Myocyte (in vitro differentiated cells): ENCODE results near the gene GPC5. TPM values are rescaled to one million over a fixed set of nuclear protein-coding genes. Genes with fewer than 3 reads are reported as not detected.
"Not testable (repeated sequence)": the region's sequence is repeated elsewhere in the genome, so short reads cannot be mapped to it uniquely, and the experiment has no call there.

Experiments used
- DNase-seq: peaks from one replicate; pipeline ENCODE4 v3.0.0-alpha.2; 2012; ENCODE audit warnings: low read depth
- total RNA-seq: library from RNA; depleted of rRNA; stranded (reverse); fragments of >200 nt; gene quantifications from 2 replicates; pipeline ENCODE4 v1.2.3, GENCODE V29; 2014

GPC5 gene
- total RNA-seq, 1 donor from 2014 or later: 0.21 TPM

DNA sequence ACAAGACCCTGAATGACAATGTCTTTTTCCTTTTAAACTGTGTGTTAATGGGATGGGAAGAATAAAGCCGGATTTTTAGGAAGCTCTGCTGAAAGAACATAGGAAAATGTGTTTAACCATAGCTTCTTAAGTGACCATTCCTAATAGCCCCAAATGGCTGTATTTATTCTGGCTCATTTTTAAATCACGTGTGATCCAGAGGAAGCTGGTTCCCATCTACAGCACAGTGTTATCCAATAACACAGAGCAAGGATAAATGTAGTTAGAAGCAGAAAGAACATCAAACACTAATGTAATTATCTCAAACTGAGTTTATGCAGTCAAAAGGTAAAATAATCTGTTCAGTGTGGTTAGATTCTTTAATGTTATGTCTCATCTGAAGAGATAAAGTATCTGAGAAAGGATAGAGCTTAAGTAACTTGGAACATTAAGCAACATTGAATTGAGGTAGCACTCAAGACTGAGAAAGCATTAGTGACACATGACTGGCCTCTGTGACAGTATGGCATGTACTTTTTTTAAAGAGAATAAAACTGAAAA is 853.3 kb downstream of the GPC5 start:
- DNase-seq: no peak

GRCh38 chr13:92255526-92255925 is 857.1 kb downstream of the GPC5 start:
- DNase-seq: no peak

DNA sequence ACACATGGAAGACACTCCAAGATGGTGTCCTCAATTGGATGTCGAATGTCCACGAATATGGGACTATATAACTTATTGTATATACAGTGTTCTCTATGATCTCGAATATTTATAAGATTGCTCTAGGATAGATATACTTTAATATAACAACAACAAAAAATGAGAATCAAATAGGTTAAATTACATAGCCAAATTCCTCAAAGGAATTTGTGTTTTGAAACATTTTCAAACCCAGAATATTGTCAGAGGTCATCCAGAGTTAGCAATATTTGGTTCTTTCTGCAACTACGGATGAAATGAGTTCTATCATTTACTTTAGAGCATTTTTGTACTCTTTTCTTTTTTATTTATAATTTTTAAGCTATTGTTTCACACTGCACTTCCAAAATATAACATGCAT is 857.8 kb downstream of the GPC5 start:
- DNase-seq: no peak

- no peak for DNase-seq
Measured at GRCh38 chr13:92259046-92259445, 860.6 kb downstream of the GPC5 start.

- DNase-seq: no peak
Measured at GRCh38 chr13:92259523-92259922, 861.1 kb downstream of the GPC5 start.

GRCh38 chr13:92260363-92260762 is 861.9 kb downstream of the GPC5 start:
- DNase-seq: no peak

DNA sequence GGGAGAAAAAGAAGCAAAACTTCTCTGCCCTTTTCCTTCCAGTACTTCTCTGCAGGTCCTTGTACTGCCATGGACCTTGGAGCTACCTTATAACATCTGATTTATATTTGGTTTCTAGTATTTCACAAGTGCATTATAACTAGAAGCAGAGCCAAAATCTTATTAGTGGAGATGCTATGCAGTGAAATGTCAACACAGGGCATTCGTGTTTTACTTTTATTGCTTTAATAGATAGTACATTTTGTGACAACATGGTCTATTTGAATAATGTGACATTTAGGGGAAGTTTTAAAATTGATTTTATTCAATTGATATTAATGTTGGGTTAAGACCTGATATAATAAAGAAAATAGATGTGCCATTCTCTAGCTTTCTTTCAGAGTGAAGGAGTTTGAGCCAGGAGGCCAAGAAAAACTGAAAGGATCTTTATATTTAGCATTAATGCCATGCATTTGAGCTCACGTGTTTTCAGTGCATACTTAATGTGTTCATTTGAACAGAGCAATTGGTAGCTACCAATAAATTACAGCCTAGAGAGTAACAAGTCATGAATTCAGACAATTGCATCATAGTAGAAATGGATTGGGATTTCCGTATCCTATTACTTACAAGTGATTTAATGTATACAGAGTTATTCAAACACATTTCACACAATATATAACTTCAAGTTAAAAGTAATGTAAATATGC is 863.8 kb downstream of the GPC5 start:
- DNase-seq: no peak

DNA sequence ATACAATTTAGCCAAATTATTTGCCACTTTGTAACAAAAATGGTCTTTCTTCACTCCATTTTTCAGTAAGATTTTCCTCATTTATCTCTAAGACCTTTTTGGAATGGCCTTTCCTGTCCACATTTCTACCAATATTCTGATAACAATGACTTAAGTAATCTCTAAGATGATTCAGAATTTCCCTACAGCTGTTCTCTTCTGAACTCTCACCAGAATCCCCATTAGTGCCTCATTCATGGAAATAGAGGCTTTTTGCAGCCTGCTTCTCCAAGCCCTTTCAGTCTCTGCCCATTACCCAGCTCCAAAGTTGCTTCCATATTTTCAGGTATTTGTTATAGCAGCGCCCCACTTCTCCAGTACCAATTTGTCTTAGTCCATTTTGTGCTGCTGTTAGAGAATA is 867.0 kb downstream of the GPC5 start:
- no peak for DNase-seq

DNA sequence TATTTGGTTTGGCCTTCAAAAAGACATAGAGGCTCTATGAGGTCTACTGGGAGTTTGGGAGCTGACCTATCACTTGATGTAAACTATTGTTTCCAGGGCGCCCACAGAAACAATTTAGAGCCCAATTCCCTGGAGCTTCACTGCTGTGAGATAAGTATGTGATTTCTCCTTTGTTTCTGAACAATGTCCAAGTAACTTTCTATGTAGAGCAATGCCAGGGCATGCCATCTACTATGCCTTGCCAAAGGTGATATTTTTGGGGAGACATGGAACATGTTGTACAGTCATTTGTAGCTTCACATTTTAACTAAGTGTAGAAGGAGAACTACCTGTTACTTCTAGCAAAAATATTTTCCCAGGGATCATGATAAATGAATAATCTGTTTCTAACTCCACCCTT is 872.6 kb downstream of the GPC5 start:
- no peak for DNase-seq

- DNase-seq: no peak
Measured at GRCh38 chr13:92272177-92272576, 873.8 kb downstream of the GPC5 start.

- not testable (repeated sequence) for DNase-seq
Measured at GRCh38 chr13:92280986-92281385, 882.6 kb downstream of the GPC5 start.

DNA sequence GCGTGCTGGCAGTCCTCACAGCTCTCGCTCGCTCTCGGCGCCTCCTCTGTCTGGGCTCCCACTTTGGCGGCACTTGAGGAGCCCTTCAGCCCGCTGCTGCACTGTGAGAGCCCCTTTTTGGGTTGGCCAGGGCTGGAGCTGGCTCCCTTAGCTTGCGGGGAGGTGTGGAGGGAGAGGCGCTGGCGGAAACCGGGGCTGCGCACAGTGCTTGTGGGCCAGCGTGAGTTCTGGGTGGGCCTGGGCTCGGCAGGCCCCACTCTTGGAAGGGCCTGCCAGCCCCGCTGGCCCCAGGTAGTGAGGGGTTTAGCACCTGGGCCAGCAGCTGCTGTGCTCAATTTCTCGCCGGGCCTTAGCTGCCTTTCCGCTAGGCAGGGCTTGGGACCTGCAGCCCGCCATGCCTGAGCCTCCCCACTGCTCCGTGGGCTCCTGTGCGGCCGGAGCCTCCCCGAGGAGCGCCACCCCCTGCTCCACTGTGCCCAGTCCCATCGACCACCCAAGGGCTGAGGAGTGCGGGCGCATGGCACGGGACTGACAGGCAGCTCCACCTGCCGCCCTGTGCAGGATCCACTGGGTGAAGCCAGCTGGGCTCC is 892.4 kb downstream of the GPC5 start:
- not testable (repeated sequence) for DNase-seq

- DNase-seq: not testable (repeated sequence)
Measured at GRCh38 chr13:92294533-92294932, 896.1 kb downstream of the GPC5 start.

GRCh38 chr13:92296154-92296671 is 897.8 kb downstream of the GPC5 start:
- DNase-seq: not testable (repeated sequence)

- DNase-seq: no peak
Measured at GRCh38 chr13:92297971-92298942, 899.8 kb downstream of the GPC5 start.

GRCh38 chr13:92300651-92301050 is 902.2 kb downstream of the GPC5 start:
- DNase-seq: no peak

- DNase-seq: no peak
Measured at GRCh38 chr13:92303428-92303827, 905.0 kb downstream of the GPC5 start.

DNA sequence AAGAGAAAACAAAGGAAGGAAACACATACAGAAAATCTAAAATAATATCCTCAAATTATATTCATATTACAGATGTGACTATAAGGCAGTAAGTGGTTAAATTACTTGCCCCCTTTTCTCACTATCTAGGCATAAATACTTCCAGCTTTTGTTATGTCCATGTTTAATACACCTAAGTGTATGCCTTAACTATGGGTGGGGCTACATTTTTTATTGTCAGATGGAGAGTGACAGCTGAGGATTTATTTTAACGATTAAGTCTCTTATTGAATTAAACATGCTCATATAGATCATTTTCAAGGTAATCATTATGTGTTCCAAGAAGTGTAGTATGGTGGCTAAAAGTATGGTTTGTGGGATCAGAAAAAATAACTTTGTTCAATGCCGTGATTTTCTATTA is 909.3 kb downstream of the GPC5 start:
- DNase-seq: no peak

DNA sequence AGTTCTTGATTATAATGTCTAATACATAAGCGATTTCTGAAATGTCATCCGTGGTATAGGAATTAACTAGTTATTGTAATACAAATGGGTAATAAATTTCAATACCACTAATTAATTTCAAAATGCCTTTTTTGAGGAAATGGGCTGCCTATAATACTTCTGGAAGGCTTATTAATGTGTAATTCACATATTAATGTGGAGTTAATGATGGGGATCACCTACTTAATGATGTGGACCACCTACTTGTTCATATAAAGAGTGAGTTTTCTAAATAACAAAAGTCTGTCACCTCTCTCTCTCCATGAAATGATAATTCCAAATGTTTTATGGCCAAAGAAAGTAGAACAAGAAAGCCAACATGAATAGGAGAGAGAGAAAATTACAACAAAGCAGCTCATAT is 914.4 kb downstream of the GPC5 start:
- no peak for DNase-seq

GRCh38 chr13:92313382-92313781 is 915.0 kb downstream of the GPC5 start:
- no peak for DNase-seq

- no peak for DNase-seq
Measured at GRCh38 chr13:92315265-92315664, 916.8 kb downstream of the GPC5 start.

DNA sequence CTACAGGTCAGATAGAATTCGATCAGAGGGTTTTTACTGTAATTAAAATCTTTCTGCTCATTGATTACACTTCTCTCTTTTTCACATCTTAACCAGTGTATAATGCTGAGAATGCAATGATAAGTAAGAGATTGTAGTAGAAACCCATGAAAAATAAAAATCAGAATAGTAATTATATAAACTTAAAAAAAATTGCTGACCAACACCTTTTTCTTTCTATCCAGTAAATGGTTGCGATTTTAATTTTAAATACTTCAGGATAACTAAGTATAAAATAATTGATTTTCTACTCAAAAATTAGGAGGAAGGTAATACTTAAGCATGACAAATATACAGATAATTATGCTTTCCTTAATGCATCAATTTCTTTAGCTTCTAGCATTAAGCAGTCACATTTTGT is 917.6 kb downstream of the GPC5 start:
- DNase-seq: no peak
